T follicular helper cell (primary cell): Measurements from ENCODE around the gene MYOD1.

Experiments used
- DNase-seq: peaks from one replicate; pipeline ENCODE4 v3.0.0-alpha.2; 2020; ENCODE audit warnings: low read depth

MYOD1 gene

DNA sequence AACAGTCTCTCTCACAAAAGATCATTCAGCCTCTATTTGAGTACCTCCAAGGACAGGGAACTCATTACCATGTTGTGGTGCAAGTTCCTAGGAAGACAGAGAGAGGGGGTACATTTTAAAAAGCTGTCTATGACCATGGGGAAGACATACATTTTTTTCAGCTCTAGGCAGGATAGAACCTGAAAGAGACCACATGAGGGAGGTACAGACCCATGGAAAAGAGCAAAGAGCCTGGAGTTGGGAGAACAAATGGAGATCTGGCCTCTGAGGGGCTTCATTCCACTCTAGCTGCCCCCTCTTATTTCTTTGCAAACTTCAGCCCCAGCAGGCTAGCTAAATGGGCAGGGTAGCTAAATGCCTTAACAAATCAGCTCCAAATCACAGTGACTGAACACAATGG lies 51.5 kb downstream of the MYOD1 start:
- DNase-seq, result no peak

GRCh38 chr11:17771415-17771814 lies 52.0 kb downstream of the MYOD1 start:
- DNase-seq, result no peak
